Mesothelial cell of epicardium (in vitro differentiated cells): ENCODE results near the gene SLC22A5. TPM values are rescaled to one million over a fixed set of nuclear protein-coding genes. Genes with fewer than 3 reads are reported as not detected.

Experiments used
- DNase-seq, 2 experiments: peaks; one replicate each; pipeline ENCODE4 v3.0.0; 2021; ENCODE audit warnings: low spot score in 2 of 2; ENCODE audit not compliant: unreplicated experiment in 2 of 2
- H3K27ac Mint-ChIP-seq: 2 replicates; pipeline ENCODE4 v1.8.0; 2021; ENCODE audit warnings: mixed read lengths
- H3K27me3 Mint-ChIP-seq: 2 replicates; pipeline ENCODE4 v1.8.0; 2021; ENCODE audit warnings: low read depth, mixed read lengths
- H3K36me3 Mint-ChIP-seq: 2 replicates; pipeline ENCODE4 v1.8.0; 2021; ENCODE audit warnings: mixed read lengths
- H3K4me1 Mint-ChIP-seq: 2 replicates; pipeline ENCODE4 v1.8.0; 2021; ENCODE audit warnings: mixed read lengths
- H3K4me3 Mint-ChIP-seq: 2 replicates; pipeline ENCODE4 v1.8.0; 2021; ENCODE audit warnings: mild to moderate bottlenecking, moderate library complexity, mixed read lengths
- H3K9me3 Mint-ChIP-seq: 2 replicates; pipeline ENCODE4 v1.8.0; 2021; ENCODE audit warnings: mixed read lengths
- total RNA-seq: library from RNA; stranded (reverse); gene quantifications from 3 replicates; pipeline ENCODE4 v1.2.1, GENCODE V29; 2021
- TF ChIP-seq, protein P1 (sequence below): fragments of 200-600 bp; sonication (generic); IDR thresholded peaks from one replicate; pipeline ENCODE4 v1.5.0; 2021; ENCODE audit warnings: antibody characterized with exemption; ENCODE audit not compliant: unreplicated experiment

The SLC22A5 gene
- total RNA-seq, 1 donor from 2014 or later: 31.1 TPM

DNA sequence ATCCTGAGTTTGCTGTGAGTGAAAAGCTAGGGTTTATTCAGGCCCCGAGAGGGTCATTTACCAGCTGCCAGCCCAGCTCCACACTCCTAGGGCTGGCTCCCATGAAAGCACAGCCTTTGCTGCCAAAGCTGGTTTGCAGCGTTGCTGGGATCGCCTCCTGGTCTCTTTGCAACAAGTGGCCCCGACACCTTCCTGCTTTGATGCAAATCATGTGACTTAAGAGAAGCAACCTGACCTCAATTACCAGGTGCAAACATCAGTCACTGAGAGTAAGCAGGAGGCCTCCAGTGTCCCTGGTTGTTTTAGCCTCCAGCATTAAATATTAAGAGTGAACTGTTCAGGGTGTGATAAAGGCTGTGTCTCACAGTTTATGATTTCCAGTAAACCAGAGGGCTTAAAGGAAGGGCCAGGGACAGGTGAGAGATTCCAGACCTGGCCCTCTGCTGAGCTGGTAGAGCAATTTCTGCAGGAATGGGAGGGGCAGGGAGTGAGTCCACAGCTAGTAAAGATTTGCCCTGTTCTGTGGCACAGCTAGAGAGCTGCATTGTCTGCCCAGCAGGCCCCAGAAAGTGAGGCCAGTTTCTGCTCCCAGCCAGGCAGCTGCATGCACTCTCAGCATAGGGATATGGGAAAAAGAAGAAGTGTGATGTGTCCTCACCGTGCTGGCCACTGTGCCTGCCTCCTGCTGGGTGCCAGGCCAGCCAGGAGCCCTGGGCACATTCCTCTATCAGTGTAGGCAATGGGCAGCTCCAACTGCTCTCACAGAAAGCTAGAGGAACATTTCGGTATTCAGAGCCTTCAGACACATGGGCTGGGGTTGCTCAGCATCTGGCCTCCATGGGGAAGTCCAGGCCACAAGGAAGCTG, 58.0 kb downstream of the SLC22A5 start:
- peaks cover 47% of the 10 kb centered on the region for H3K4me1 Mint-ChIP-seq
- H3K27me3 Mint-ChIP-seq: peaks cover 3% of the 10 kb centered on the region
- H3K27ac Mint-ChIP-seq: peak overlapping the region; percentile 85
- DNase-seq: no peak
- peaks cover 4% of the 10 kb centered on the region for H3K36me3 Mint-ChIP-seq
- H3K9me3 Mint-ChIP-seq: no peaks in the 10 kb centered on the region
- TF ChIP-seq, protein P1, sequence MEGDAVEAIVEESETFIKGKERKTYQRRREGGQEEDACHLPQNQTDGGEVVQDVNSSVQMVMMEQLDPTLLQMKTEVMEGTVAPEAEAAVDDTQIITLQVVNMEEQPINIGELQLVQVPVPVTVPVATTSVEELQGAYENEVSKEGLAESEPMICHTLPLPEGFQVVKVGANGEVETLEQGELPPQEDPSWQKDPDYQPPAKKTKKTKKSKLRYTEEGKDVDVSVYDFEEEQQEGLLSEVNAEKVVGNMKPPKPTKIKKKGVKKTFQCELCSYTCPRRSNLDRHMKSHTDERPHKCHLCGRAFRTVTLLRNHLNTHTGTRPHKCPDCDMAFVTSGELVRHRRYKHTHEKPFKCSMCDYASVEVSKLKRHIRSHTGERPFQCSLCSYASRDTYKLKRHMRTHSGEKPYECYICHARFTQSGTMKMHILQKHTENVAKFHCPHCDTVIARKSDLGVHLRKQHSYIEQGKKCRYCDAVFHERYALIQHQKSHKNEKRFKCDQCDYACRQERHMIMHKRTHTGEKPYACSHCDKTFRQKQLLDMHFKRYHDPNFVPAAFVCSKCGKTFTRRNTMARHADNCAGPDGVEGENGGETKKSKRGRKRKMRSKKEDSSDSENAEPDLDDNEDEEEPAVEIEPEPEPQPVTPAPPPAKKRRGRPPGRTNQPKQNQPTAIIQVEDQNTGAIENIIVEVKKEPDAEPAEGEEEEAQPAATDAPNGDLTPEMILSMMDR: no peak
- no peak overlapping the region for H3K4me3 Mint-ChIP-seq

DNA sequence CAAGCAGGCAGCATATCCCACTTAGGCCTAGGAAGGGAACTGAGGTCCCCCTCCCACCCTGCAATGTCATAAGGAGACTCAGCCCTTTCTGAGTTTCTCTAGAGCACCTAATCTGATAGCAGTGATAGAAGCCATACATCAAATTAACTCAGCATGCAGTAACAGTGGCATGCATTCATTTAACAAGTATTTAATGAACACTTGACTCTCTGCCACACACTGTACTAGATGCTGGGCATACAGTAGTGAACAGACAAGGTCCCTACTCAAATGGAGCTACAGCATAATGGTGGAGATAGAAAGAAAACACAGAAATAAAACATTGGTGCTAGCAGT, 58.6 kb downstream of the SLC22A5 start:
- Mint-ChIP-seq H3K4me3 (no peak overlapping the region), H3K27ac (peak overlapping the region; percentile 85), H3K9me3 (no peaks in the 10 kb centered on the region), H3K27me3 (peaks cover 3% of the 10 kb centered on the region), H3K4me1 (peaks cover 47% of the 10 kb centered on the region), H3K36me3 (peaks cover 4% of the 10 kb centered on the region)
- no peak for DNase-seq
- TF ChIP-seq, protein P1: no peak

DNA sequence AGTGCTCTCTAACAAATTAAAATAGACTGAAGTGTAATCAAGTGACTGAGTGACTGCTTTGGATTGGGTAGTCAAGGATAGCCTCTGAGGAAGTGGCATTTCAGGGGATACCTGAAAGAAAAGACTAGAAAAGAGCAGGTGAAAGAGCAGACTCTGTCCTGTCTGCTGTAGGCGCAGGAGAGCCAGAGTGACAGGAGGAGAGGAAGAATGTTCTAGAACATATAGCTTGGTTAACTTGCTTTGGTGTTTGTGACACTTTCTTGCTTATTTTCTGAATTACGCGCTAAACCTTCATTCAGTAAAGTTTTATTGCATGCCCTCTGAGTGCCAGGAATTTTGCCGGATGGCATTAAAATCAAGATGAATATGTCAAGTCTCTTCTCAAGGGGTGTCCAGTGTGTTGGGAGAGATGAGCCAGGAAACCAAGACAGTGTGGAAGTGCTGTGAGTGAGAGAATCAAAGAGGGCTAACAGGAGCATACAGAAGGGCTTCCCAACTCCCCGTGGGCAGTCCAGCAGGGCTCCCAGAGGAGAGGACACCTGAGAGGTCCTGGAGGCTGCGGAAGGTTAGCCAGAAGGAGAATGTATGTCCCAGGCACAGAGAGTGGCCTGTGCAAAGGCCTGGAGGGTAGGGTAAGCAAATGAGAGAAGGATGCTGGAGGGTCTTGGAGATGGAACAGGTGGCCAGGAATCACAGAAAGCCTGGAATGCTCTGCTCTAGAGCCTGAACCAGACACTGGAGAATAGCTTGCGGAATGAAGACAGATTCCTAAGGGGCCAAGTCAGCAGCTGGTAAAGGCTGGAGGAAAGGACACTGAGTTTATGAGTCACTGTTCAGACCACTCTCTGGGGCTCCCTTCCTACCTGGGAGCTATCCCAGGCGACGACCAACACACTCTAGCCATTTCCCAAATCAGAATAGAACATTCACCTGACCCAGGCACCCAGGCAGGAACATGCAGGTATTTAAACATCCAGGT, 59.3 kb downstream of the SLC22A5 start:
- no peak overlapping the region for H3K4me3 Mint-ChIP-seq
- peaks cover 43% of the 10 kb centered on the region for H3K4me1 Mint-ChIP-seq
- TF ChIP-seq, protein P1: no peak
- no peaks in the 10 kb centered on the region for H3K9me3 Mint-ChIP-seq
- DNase-seq: no peak
- H3K27ac Mint-ChIP-seq: no peak overlapping the region
- H3K36me3 Mint-ChIP-seq: peaks cover 4% of the 10 kb centered on the region
- peaks cover 3% of the 10 kb centered on the region for H3K27me3 Mint-ChIP-seq

DNA sequence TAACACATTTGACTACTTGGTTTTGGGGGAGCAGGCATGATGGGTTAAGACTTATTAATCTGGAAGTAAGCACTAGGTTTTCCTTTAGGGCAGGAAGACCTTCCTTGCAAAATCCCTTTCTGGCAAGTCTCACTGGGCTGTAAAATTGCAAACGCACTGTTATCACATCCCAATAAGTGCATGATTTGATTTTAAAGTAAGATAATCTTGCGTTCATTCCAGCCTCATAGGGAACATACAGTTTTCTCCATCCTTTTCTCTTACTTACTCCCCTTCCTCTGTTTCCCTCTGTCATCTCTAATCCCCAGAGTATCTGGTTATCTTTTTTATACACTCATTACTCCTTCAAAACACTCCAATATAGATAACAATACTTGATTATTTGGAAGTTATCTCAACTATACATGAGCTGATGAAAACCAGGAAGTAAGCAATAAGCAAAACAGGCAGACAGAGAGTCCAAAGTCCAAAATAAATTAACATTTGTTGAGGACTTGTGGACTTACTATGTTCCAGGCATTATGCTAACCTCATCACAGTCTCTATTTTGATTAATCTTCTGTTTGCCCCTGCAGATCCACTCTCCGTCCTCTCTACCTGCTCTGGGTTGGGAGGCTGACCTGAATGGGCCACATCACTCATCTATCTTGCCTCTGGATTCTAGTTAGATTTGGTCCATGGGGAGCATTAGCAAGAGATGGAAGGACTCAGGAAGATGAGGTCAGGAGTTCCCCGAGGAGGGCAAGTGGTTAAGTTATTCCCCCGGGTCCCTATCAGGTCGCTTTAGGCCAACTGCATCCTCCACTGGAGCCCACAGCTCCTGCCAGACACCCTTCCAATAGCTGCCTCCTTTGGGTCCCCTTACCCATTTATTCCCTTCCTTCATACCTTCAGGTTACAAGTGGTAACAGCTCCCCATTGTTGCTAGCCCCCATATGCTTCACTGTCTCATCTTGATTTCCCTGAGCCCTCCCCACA, 60.2 kb downstream of the SLC22A5 start:
- H3K4me3 Mint-ChIP-seq: no peak overlapping the region

More for the DNA sequence above, 60.2 kb downstream of the SLC22A5 start:
- peaks cover 4% of the 10 kb centered on the region for H3K36me3 Mint-ChIP-seq
- no peaks in the 10 kb centered on the region for H3K9me3 Mint-ChIP-seq
- peaks cover 44% of the 10 kb centered on the region for H3K4me1 Mint-ChIP-seq
- H3K27me3 Mint-ChIP-seq: peaks cover 3% of the 10 kb centered on the region
- DNase-seq: no peak
- no peak overlapping the region for H3K27ac Mint-ChIP-seq
- TF ChIP-seq, protein P1: no peak
